ENCODE measurements around the gene TAF5.
"Not testable (repeated sequence)": the region's sequence is repeated elsewhere in the genome, so short reads cannot be mapped to it uniquely, and the experiment has no call there.

DNA sequence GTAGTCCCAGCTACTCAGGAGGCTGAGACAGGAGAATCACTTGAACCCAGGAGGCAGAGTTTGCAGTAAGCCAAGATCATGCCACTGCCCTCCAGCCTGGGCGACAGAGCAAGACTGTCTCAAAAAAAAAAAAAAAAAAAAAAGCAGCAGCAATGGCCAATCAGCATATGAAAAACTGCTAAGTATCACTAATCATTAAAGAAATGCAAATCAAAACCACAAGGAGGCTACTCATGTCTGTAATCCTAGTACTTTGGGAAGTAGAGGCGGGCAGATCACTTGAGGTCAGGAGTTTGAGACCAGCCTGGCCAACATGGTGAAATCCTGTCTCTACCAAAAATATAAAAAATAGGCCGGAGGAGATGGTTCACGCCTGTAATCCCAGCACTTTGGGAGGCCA lies 13.2 kb upstream of the TAF5 start:
- TF ChIP-seq, protein P1, sequence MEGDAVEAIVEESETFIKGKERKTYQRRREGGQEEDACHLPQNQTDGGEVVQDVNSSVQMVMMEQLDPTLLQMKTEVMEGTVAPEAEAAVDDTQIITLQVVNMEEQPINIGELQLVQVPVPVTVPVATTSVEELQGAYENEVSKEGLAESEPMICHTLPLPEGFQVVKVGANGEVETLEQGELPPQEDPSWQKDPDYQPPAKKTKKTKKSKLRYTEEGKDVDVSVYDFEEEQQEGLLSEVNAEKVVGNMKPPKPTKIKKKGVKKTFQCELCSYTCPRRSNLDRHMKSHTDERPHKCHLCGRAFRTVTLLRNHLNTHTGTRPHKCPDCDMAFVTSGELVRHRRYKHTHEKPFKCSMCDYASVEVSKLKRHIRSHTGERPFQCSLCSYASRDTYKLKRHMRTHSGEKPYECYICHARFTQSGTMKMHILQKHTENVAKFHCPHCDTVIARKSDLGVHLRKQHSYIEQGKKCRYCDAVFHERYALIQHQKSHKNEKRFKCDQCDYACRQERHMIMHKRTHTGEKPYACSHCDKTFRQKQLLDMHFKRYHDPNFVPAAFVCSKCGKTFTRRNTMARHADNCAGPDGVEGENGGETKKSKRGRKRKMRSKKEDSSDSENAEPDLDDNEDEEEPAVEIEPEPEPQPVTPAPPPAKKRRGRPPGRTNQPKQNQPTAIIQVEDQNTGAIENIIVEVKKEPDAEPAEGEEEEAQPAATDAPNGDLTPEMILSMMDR (IDR thresholded peaks at IDR 0.05; ENCODE audit: poor library complexity, severe bottlenecking), result not testable (repeated sequence)
- TF ChIP-seq, protein P2, sequence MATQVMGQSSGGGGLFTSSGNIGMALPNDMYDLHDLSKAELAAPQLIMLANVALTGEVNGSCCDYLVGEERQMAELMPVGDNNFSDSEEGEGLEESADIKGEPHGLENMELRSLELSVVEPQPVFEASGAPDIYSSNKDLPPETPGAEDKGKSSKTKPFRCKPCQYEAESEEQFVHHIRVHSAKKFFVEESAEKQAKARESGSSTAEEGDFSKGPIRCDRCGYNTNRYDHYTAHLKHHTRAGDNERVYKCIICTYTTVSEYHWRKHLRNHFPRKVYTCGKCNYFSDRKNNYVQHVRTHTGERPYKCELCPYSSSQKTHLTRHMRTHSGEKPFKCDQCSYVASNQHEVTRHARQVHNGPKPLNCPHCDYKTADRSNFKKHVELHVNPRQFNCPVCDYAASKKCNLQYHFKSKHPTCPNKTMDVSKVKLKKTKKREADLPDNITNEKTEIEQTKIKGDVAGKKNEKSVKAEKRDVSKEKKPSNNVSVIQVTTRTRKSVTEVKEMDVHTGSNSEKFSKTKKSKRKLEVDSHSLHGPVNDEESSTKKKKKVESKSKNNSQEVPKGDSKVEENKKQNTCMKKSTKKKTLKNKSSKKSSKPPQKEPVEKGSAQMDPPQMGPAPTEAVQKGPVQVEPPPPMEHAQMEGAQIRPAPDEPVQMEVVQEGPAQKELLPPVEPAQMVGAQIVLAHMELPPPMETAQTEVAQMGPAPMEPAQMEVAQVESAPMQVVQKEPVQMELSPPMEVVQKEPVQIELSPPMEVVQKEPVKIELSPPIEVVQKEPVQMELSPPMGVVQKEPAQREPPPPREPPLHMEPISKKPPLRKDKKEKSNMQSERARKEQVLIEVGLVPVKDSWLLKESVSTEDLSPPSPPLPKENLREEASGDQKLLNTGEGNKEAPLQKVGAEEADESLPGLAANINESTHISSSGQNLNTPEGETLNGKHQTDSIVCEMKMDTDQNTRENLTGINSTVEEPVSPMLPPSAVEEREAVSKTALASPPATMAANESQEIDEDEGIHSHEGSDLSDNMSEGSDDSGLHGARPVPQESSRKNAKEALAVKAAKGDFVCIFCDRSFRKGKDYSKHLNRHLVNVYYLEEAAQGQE (IDR thresholded peaks at IDR 0.05; ENCODE audit: borderline replicate concordance), result not testable (repeated sequence)
- TF ChIP-seq TAF1 (IDR thresholded peaks at IDR 0.05; ENCODE audit: low read depth); SMC3 (conservative IDR thresholded peaks at IDR 0.05; ENCODE audit: poor library complexity); EP300 (conservative IDR thresholded peaks at IDR 0.05; ENCODE audit: poor library complexity, severe bottlenecking); EZH2 (IDR thresholded peaks at IDR 0.05; ENCODE audit: borderline replicate concordance, insufficient read depth, low read length, poor library complexity, severe bottlenecking); RAD21 (conservative IDR thresholded peaks at IDR 0.05); POLR2AphosphoS5 (IDR thresholded peaks at IDR 0.05); MXI1 (conservative IDR thresholded peaks at IDR 0.05; ENCODE audit: poor library complexity, severe bottlenecking): not testable (repeated sequence)

All from neural cell (in vitro differentiated cells).